Body of pancreas (tissue), 4 donors: ENCODE results near the gene HMGXB4. TPM values are rescaled to one million over a fixed set of nuclear protein-coding genes. Genes with fewer than 3 reads are reported as not detected.

Experiments
- ATAC-seq: fragments of 150-250 bp; one replicate; pipeline ENCODE4 v1.9.1; 2016
- DNase-seq, 4 donors: peaks; one replicate each; pipeline ENCODE4 v3.0.0-alpha.2; 2019
- H3K27ac ChIP-seq, 4 donors: fragments of 200-600 bp; sonication (generic); 1 replicate in 3 of 4; 2 replicates in 1 of 4; pipeline versions ENCODE4 v1.5.1 to v1.6.1; 2016 to 2019; ENCODE audit warnings: mild to moderate bottlenecking in 1 of 4, mixed read lengths in 1 of 4, moderate library complexity in 1 of 4
- H3K27me3 ChIP-seq, 2 donors: fragments of 200-600 bp; sonication (generic); one replicate each; pipeline ENCODE4 v1.6.0; 2016; ENCODE audit warnings: mild to moderate bottlenecking in 1 of 2
- H3K36me3 ChIP-seq, 2 donors: fragments of 200-600 bp; sonication (generic); replicated peaks in 1 of 2; 2 replicates each; pipeline ENCODE4 v1.5.1; 2016; ENCODE audit warnings: low read depth in 2 of 2; ENCODE audit not compliant: insufficient read depth in 1 of 2
- H3K4me1 ChIP-seq: fragments of 200-600 bp; sonication (generic); one replicate; pipeline ENCODE4 v1.6.0; 2016
- H3K4me3 ChIP-seq, 2 donors: fragments of 200-600 bp; sonication (generic); 1 replicate in 1 of 2; 2 replicates in 1 of 2; pipeline ENCODE4 v1.5.1; 2016 to 2019
- H3K9me3 ChIP-seq, 3 donors: fragments of 200-600 bp; sonication (generic); 1 replicate in 2 of 3; 2 replicates in 1 of 3; pipeline ENCODE4 v1.5.1; 2016
- CTCF ChIP-seq, 7 experiments: fragments of 450-650 bp in 4 of 7; fragments of 200-600 bp in 3 of 7; sonication (generic) in 3 of 7; IDR thresholded peaks; one replicate each; pipeline ENCODE4 v1.5.1; 2016 to 2019; ENCODE audit warnings: antibody characterized with exemption in 7 of 7
- POLR2A ChIP-seq, 3 donors: fragments of 450-650 bp; IDR thresholded peaks; one replicate each; pipeline ENCODE4 v1.6.1; 2016; ENCODE audit warnings: antibody characterized with exemption in 3 of 3, mild to moderate bottlenecking in 2 of 3
- WGBS, 2 donors: methylation state at CpG; one replicate each; pipeline ENCODE4 v1.1.5; 2017; 5-methylcytosine and 5-hydroxymethylcytosine counted together
- intact Hi-C: fragments of 100-400 bp; cut with DNase I; formaldehyde crosslinking; loops from one replicate; pipeline ENCODE4 v1.15.1; 2023
- total RNA-seq, 2 donors: library from RNA; depleted of rRNA; stranded (reverse); fragments of >200 nt; gene quantifications; one replicate each; pipeline ENCODE4 v1.1.0, GENCODE V29; 2016

The HMGXB4 gene
- total RNA-seq, 2 donors from 2014 or later, result 8.2 to 13.0 TPM

GRCh38 chr22:35335936-35336781, 78.9 kb downstream of the HMGXB4 start:
- WGBS, 2 donors, result 52 to 59% methylated on average over 8 to 10 of the region's 12 CpGs
- DNase-seq, result peak; percentile 88 to 95 (median 88)
- peak; percentile 95 for ATAC-seq

GRCh38 chr22:35337932-35338331, 80.6 kb downstream of the HMGXB4 start:
- DNase-seq (no peak), ATAC-seq (no peak)
- no peak overlapping the region for H3K4me3 ChIP-seq
- H3K27me3 ChIP-seq, result no peaks in the 10 kb centered on the region
- intact Hi-C loops, result no loop called here
- H3K36me3 ChIP-seq, result peaks cover 0 to 16% of the 10 kb centered on the region in 2 donors
- no peak overlapping the region for H3K27ac ChIP-seq
- TF ChIP-seq CTCF (IDR thresholded peaks at IDR 0.05) (no peak), POLR2A (IDR thresholded peaks at IDR 0.05) (no peak)
- whole genome bisulfite sequencing, 2 donors, result 96% methylated on average over 3 to 4 of the region's 4 CpGs
- H3K4me1 ChIP-seq, result peaks cover 33% of the 10 kb centered on the region
- no peaks in the 10 kb centered on the region for H3K9me3 ChIP-seq

More at GRCh38 chr22:35335936-35336781, 78.9 kb downstream of the HMGXB4 start:
- no peaks in the 10 kb centered on the region for H3K9me3 ChIP-seq
- peaks cover 33% of the 10 kb centered on the region for H3K4me1 ChIP-seq
- no peaks in the 10 kb centered on the region for H3K27me3 ChIP-seq
- peaks cover 0 to 15% of the 10 kb centered on the region in 2 donors for H3K36me3 ChIP-seq
- peak overlapping the region in 3 of 4 donors; percentile 49 to 74 (median 69) for H3K27ac ChIP-seq
- H3K4me3 ChIP-seq, result no peak overlapping the region
- intact Hi-C loops, result no loop called here
- TF ChIP-seq POLR2A (IDR thresholded peaks at IDR 0.05), result peak in 1 of 3 donors; percentile 41
- TF ChIP-seq CTCF (IDR thresholded peaks at IDR 0.05), result no peak

- ATAC-seq, result no peak
- Histone ChIP-seq H3K27ac (no peak overlapping the region), H3K4me3 (no peak overlapping the region), H3K27me3 (no peaks in the 10 kb centered on the region), H3K9me3 (no peaks in the 10 kb centered on the region), H3K36me3 (peaks cover 0 to 14% of the 10 kb centered on the region in 2 donors), H3K4me1 (peaks cover 14% of the 10 kb centered on the region)
- intact Hi-C loops, result no loop called here
- DNase-seq, result no peak
- WGBS, 2 donors, result 87 to 90% methylated on average over 18 to 19 of the region's 19 CpGs
- TF ChIP-seq POLR2A (IDR thresholded peaks at IDR 0.05) (no peak), CTCF (IDR thresholded peaks at IDR 0.05) (no peak)
Measured at GRCh38 chr22:35341090-35341874, 84.0 kb downstream of the HMGXB4 start.

- intact Hi-C loops, result no loop called here
- DNase-seq, result no peak
- 98 to 100% methylated on average over 3 to 4 of the region's 4 CpGs for WGBS, 2 donors
- no peak for ATAC-seq
- no peak for TF ChIP-seq POLR2A (IDR thresholded peaks at IDR 0.05)
- no peaks in the 10 kb centered on the region for H3K27me3 ChIP-seq
- H3K9me3 ChIP-seq, result no peaks in the 10 kb centered on the region
- peaks cover 0 to 14% of the 10 kb centered on the region in 2 donors for H3K36me3 ChIP-seq
- H3K4me1 ChIP-seq, result peaks cover 3% of the 10 kb centered on the region
- H3K27ac ChIP-seq, result no peak overlapping the region
- no peak overlapping the region for H3K4me3 ChIP-seq
Measured at GRCh38 chr22:35342390-35342789, 85.1 kb downstream of the HMGXB4 start.
